Measurements from ENCODE around the gene PIP5K1B.

DNA sequence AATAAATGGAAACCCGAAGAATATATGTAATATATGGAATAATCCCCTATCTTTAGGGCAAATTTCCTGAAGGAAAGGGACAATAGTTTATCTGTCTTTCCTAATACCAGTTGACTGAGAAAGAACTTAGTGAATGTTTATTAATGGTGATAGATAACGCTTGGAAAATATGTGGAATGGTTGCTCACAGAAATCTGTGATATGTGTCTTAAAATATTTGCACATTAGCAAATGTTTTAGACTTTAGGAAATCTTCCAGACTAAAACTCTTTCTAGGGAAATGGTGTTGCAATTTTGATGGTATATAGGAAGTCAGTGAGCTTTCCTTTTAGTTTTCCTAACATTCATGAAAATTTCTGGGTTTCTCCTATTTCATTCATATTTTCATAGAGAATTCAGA, 90.4 kb downstream of the PIP5K1B start:
- TF ChIP-seq, protein P1, sequence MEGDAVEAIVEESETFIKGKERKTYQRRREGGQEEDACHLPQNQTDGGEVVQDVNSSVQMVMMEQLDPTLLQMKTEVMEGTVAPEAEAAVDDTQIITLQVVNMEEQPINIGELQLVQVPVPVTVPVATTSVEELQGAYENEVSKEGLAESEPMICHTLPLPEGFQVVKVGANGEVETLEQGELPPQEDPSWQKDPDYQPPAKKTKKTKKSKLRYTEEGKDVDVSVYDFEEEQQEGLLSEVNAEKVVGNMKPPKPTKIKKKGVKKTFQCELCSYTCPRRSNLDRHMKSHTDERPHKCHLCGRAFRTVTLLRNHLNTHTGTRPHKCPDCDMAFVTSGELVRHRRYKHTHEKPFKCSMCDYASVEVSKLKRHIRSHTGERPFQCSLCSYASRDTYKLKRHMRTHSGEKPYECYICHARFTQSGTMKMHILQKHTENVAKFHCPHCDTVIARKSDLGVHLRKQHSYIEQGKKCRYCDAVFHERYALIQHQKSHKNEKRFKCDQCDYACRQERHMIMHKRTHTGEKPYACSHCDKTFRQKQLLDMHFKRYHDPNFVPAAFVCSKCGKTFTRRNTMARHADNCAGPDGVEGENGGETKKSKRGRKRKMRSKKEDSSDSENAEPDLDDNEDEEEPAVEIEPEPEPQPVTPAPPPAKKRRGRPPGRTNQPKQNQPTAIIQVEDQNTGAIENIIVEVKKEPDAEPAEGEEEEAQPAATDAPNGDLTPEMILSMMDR (IDR thresholded peaks at IDR 0.05; ENCODE audit: low read length): no peak
- no peak for TF ChIP-seq EZH2 (optimal IDR thresholded peaks at IDR 0.05; ENCODE audit: low read depth, low read length)
- no peak for TF ChIP-seq EZH2phosphoT487 (IDR thresholded peaks at IDR 0.05; ENCODE audit: low read length)

Measured in MM.1S (cell line).